BLaER1 treated with 17β-estradiol and CSF1 and Interleukin-3, amounts not matched to agents 10 nM and 100 nM (cell line): Measurements from ENCODE around the gene SRGAP3.

ENCODE experiments used
- H3K27ac ChIP-seq, 11 experiments: shearing (Covaris generic); formaldehyde crosslinking; 2 replicates each; pipeline ENCODE4 v1.8.1; 2022
- H3K27me3 ChIP-seq, 11 experiments: shearing (Covaris generic); formaldehyde crosslinking; 2 replicates each; pipeline ENCODE4 v1.8.1; 2022
- H3K36me3 ChIP-seq, 11 experiments: shearing (Covaris generic); formaldehyde crosslinking; 2 replicates each; pipeline ENCODE4 v1.8.1; 2022
- H3K4me1 ChIP-seq, 10 experiments: shearing (Covaris generic); formaldehyde crosslinking; 2 replicates each; pipeline ENCODE4 v1.8.1; 2022
- H3K4me2 ChIP-seq, 11 experiments: shearing (Covaris generic); formaldehyde crosslinking; 2 replicates each; pipeline ENCODE4 v1.8.1; 2022
- H3K4me3 ChIP-seq, 10 experiments: shearing (Covaris generic); formaldehyde crosslinking; 2 replicates each; pipeline ENCODE4 v1.8.1; 2022
- H3K9ac ChIP-seq, 11 experiments: shearing (Covaris generic); formaldehyde crosslinking; 2 replicates each; pipeline ENCODE4 v1.8.1; 2022
- H3K9me3 ChIP-seq, 11 experiments: shearing (Covaris generic); formaldehyde crosslinking; replicated peaks in 1 of 11; 2 replicates each; pipeline ENCODE4 v1.8.1; 2022
- H4K20me1 ChIP-seq, 11 experiments: shearing (Covaris generic); formaldehyde crosslinking; 2 replicates each; pipeline ENCODE4 v1.8.1; 2022
- Cebpa-rat ChIP-seq, 11 experiments: shearing (Covaris generic); IDR thresholded peaks; 2 replicates each; pipeline ENCODE4 v1.8.1; 2022

Gene SRGAP3

GRCh38 chr3:9169956-9170850 is 79.2 kb downstream of the SRGAP3 start:
- Histone ChIP-seq H3K9me3 (peaks cover 0 to 8% (median 0%) of the 10 kb centered on the region in 11 experiments; a peak in 2 of 22 replicates), H3K27me3 (no peaks in the 10 kb centered on the region), H3K9ac (no peak overlapping the region), H3K4me3 (no peak overlapping the region), H3K27ac (no peak overlapping the region), H4K20me1 (no peaks in the 10 kb centered on the region; a peak in 1 of 22 replicates), H3K36me3 (no peaks in the 10 kb centered on the region), H3K4me2 (no peak overlapping the region), H3K4me1 (peaks cover 28 to 38% (median 29%) of the 10 kb centered on the region in 10 experiments)
- TF ChIP-seq Cebpa-rat (IDR thresholded peaks at IDR 0.05): no peak

- Histone ChIP-seq H3K9me3 (peaks cover 0 to 8% (median 0%) of the 10 kb centered on the region in 11 experiments; a peak in 2 of 22 replicates), H3K9ac (no peak overlapping the region), H3K27ac (no peak overlapping the region), H3K27me3 (no peaks in the 10 kb centered on the region), H3K36me3 (no peaks in the 10 kb centered on the region), H4K20me1 (no peaks in the 10 kb centered on the region; a peak in 1 of 22 replicates), H3K4me1 (peaks cover 19 to 29% (median 20%) of the 10 kb centered on the region in 10 experiments), H3K4me2 (no peak overlapping the region), H3K4me3 (no peak overlapping the region)
- TF ChIP-seq Cebpa-rat (IDR thresholded peaks at IDR 0.05): no peak
These were observed 80.1 kb downstream of the SRGAP3 start for GRCh38 chr3:9169326-9169725.

- Histone ChIP-seq H3K9me3 (peaks cover 0 to 8% (median 0%) of the 10 kb centered on the region in 11 experiments; a peak in 2 of 22 replicates), H4K20me1 (no peaks in the 10 kb centered on the region; a peak in 1 of 22 replicates), H3K36me3 (no peaks in the 10 kb centered on the region), H3K4me2 (peak overlapping the region in 5 of 11 experiments; percentile 17 to 48 (median 30); a peak in 7 of 22 replicates), H3K27ac (no peak overlapping the region), H3K9ac (no peak overlapping the region), H3K4me1 (peaks cover 9 to 21% (median 16%) of the 10 kb centered on the region in 10 experiments), H3K27me3 (no peaks in the 10 kb centered on the region), H3K4me3 (no peak overlapping the region)
- no peak for TF ChIP-seq Cebpa-rat (IDR thresholded peaks at IDR 0.05)
These were observed 81.2 kb downstream of the SRGAP3 start for GRCh38 chr3:9168241-9168741.

GRCh38 chr3:9167222-9167621 is 82.2 kb downstream of the SRGAP3 start:
- Histone ChIP-seq H4K20me1 (no peaks in the 10 kb centered on the region; a peak in 1 of 22 replicates), H3K4me3 (no peak overlapping the region), H3K36me3 (no peaks in the 10 kb centered on the region), H3K9ac (no peak overlapping the region), H3K9me3 (peaks cover 0 to 8% (median 0%) of the 10 kb centered on the region in 11 experiments; a peak in 2 of 22 replicates), H3K27ac (no peak overlapping the region), H3K4me2 (no peak overlapping the region), H3K4me1 (peaks cover 0 to 12% (median 8%) of the 10 kb centered on the region in 10 experiments; a peak in 14 of 20 replicates), H3K27me3 (no peaks in the 10 kb centered on the region)
- no peak for TF ChIP-seq Cebpa-rat (IDR thresholded peaks at IDR 0.05)

DNA sequence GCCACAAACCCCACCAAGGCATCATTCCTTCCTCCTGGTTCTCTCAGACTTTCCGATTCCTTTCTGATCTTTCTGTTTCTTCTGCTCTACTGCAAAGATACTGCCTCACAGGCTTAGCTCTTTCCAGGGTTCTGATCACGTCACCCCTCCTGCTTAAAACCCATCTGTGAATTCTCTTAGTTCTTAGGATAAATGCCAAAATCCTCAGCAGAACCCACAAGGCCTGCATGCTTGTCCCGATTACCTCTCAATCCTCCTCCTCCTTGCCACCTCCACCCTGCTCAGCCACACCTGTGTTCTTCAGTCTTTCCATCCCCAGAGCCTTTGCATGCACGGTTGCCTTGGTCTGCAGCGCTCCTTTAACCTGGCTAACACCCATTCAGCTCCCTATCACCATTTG is 84.0 kb downstream of the SRGAP3 start:
- H4K20me1 ChIP-seq: no peaks in the 10 kb centered on the region; a peak in 1 of 22 replicates
- H3K27ac ChIP-seq: no peak overlapping the region
- H3K4me2 ChIP-seq: no peak overlapping the region
- H3K4me3 ChIP-seq: no peak overlapping the region
- H3K9me3 ChIP-seq: peaks cover 0 to 8% (median 0%) of the 10 kb centered on the region in 11 experiments; a peak in 2 of 22 replicates
- H3K4me1 ChIP-seq: peaks cover 0 to 16% (median 8%) of the 10 kb centered on the region in 10 experiments; a peak in 12 of 20 replicates
- H3K27me3 ChIP-seq: no peaks in the 10 kb centered on the region
- no peak overlapping the region for H3K9ac ChIP-seq
- H3K36me3 ChIP-seq: no peaks in the 10 kb centered on the region
- TF ChIP-seq Cebpa-rat (IDR thresholded peaks at IDR 0.05): no peak

DNA sequence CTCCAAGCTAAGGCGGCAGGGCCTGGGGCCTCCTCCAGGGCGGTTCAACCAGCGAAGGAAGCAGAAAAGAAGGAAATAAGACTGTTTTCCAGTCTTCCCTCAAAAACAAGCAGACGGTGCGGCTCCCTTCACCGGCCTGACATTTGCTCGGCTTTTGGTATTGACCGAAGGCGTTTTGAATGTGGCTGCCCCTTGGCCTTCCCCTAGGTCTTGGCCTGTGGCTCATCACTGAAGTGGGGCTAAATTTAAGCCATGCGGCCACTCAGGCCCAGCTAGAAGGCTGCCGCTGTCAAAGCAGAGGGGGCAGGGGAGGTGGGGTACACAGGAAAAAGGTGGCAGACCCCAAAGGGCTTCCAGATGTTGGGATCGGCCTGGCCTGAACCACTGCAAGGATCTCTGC is 86.2 kb downstream of the SRGAP3 start:
- no peaks in the 10 kb centered on the region for H3K27me3 ChIP-seq
- no peak for TF ChIP-seq Cebpa-rat (IDR thresholded peaks at IDR 0.05)
- H3K27ac ChIP-seq: no peak overlapping the region
- H4K20me1 ChIP-seq: no peaks in the 10 kb centered on the region; a peak in 1 of 22 replicates
- H3K9ac ChIP-seq: no peak overlapping the region
- no peaks in the 10 kb centered on the region for H3K36me3 ChIP-seq
- no peak overlapping the region for H3K4me3 ChIP-seq
- peaks cover 0 to 8% (median 0%) of the 10 kb centered on the region in 11 experiments; a peak in 2 of 22 replicates for H3K9me3 ChIP-seq
- H3K4me1 ChIP-seq: peaks cover 0 to 9% (median 3%) of the 10 kb centered on the region in 10 experiments; a peak in 12 of 20 replicates
- no peak overlapping the region for H3K4me2 ChIP-seq

- no peaks in the 10 kb centered on the region for H3K36me3 ChIP-seq
- H4K20me1 ChIP-seq: no peaks in the 10 kb centered on the region
- no peak overlapping the region for H3K9ac ChIP-seq
- H3K27ac ChIP-seq: no peak overlapping the region
- no peak overlapping the region for H3K4me3 ChIP-seq
- H3K4me1 ChIP-seq: peaks cover 0 to 6% (median 0%) of the 10 kb centered on the region in 10 experiments; a peak in 3 of 20 replicates
- no peak overlapping the region for H3K4me2 ChIP-seq
- peaks cover 0 to 7% (median 0%) of the 10 kb centered on the region in 11 experiments; a peak in 2 of 22 replicates for H3K9me3 ChIP-seq
- TF ChIP-seq Cebpa-rat (IDR thresholded peaks at IDR 0.05): no peak
- no peaks in the 10 kb centered on the region for H3K27me3 ChIP-seq
These were observed 87.6 kb downstream of the SRGAP3 start for GRCh38 chr3:9161811-9162210.

- Histone ChIP-seq H4K20me1 (no peaks in the 10 kb centered on the region), H3K4me2 (no peak overlapping the region), H3K27me3 (no peaks in the 10 kb centered on the region), H3K9ac (no peak overlapping the region), H3K36me3 (no peaks in the 10 kb centered on the region), H3K27ac (no peak overlapping the region), H3K4me1 (peaks cover 0 to 7% (median 0%) of the 10 kb centered on the region in 10 experiments; a peak in 4 of 20 replicates), H3K9me3 (peaks cover 0 to 4% (median 0%) of the 10 kb centered on the region in 11 experiments; a peak in 3 of 22 replicates), H3K4me3 (no peak overlapping the region)
- TF ChIP-seq Cebpa-rat (IDR thresholded peaks at IDR 0.05): no peak
These were observed 88.1 kb downstream of the SRGAP3 start for GRCh38 chr3:9161298-9161697.
